GM12878 (cell line): ENCODE measurements around the gene CA9. TPM values are rescaled to one million over a fixed set of nuclear protein-coding genes. Genes with fewer than 3 reads are reported as not detected.

ENCODE experiments used
- ATAC-seq: fragments of 200-7000 bp; cut with Tn5 transposase; 3 replicates; pipeline ENCODE4 v1.9.1; 2020; ENCODE audit warnings: mild to moderate bottlenecking, moderate library complexity
- BruUV-seq: library from RNA; stranded (reverse); fragments of 400-500 nt; replicated peaks from 2 replicates; lab custom pipeline; 2021; lab: Mats Ljungman, UMichigan
- CTCF ChIA-PET: fragments of 300-600 bp; sonication (Branson Sonifier 250); formaldehyde crosslinking; extraction: SDS; loops from one replicate; lab custom pipeline; 2021; ENCODE audit warnings: inconsistent platforms; lab: Yijun Ruan, JAX
- POLR2A ChIA-PET: fragments of 350-600 bp; formaldehyde crosslinking; extraction: SDS; loops from one replicate; lab custom pipeline; 2021; ENCODE audit warnings: inconsistent platforms; lab: Charles Lee
- RAD21 ChIA-PET: fragments of 300-600 bp; sonication (Branson Sonifier 250); formaldehyde crosslinking; loops from one replicate; lab custom pipeline; 2023; ENCODE audit warnings: antibody characterized with exemption; ENCODE audit not compliant: unreplicated experiment; lab: Charles Lee
- SMC1A ChIA-PET: fragments of 300-600 bp; sonication (Branson Sonifier 250); formaldehyde crosslinking; loops from one replicate; lab custom pipeline; 2023; ENCODE audit not compliant: unreplicated experiment, uncharacterized antibody; lab: Charles Lee
- DNase-seq: peaks from one replicate; pipeline ENCODE4 v3.0.0-alpha.2; 2011; ENCODE audit warnings: low read depth, low spot score
- FAIRE-seq: peaks from 3 replicates; lab custom pipeline; 2011; peaks lifted over from hg19 to GRCh38; lab: Jason Lieb, UNC
- H2AFZ ChIP-seq: 2 replicates; pipeline ENCODE4 v1.6.0; 2011; ENCODE audit warnings: low read depth, low read length, control low read depth; ENCODE audit not compliant: control insufficient read depth
- H3K27ac ChIP-seq: 2 replicates; pipeline ENCODE4 v1.5.1; 2011; ENCODE audit warnings: control low read depth; ENCODE audit not compliant: control insufficient read depth, insufficient read depth
- H3K27me3 ChIP-seq, 2 experiments: replicated peaks in 1 of 2; 2 replicates each; pipeline versions ENCODE4 v1.6.0 to v1.6.1; 2011; ENCODE audit warnings: low read length in 1 of 2; ENCODE audit not compliant: control insufficient read depth in 2 of 2, insufficient read depth in 2 of 2
- H3K36me3 ChIP-seq, 2 experiments: 2 replicates each; pipeline ENCODE4 v1.5.1; 2011; ENCODE audit warnings: low read length in 1 of 2; ENCODE audit not compliant: control insufficient read depth in 2 of 2, insufficient read depth in 2 of 2
- H3K4me1 ChIP-seq: 2 replicates; pipeline ENCODE4 v1.6.1; 2011; ENCODE audit warnings: mild to moderate bottlenecking, low read length, moderate library complexity, mixed read lengths; ENCODE audit not compliant: control insufficient read depth, insufficient read depth
- H3K4me2 ChIP-seq: 2 replicates; pipeline ENCODE4 v1.6.0; 2011; ENCODE audit warnings: control low read depth; ENCODE audit not compliant: control insufficient read depth, insufficient read depth
- H3K4me3 ChIP-seq: fragments of 200-600 bp; sonication (generic); 2 replicates; pipeline ENCODE4 v1.5.1; 2016
- H3K79me2 ChIP-seq: 2 replicates; pipeline ENCODE4 v1.6.0; 2011; ENCODE audit warnings: low read length; ENCODE audit not compliant: control insufficient read depth, insufficient read depth
- H3K9ac ChIP-seq: 2 replicates; pipeline ENCODE4 v1.8.0; 2011; ENCODE audit warnings: low read length, control low read depth, mixed read lengths; ENCODE audit not compliant: control insufficient read depth, insufficient read depth
- H3K9me3 ChIP-seq: replicated peaks from 3 replicates; pipeline ENCODE4 v1.5.1; 2011; ENCODE audit warnings: mild to moderate bottlenecking, low read length; ENCODE audit not compliant: control insufficient read depth, insufficient read depth
- H4K20me1 ChIP-seq: 2 replicates; pipeline ENCODE4 v1.6.0; 2011; ENCODE audit not compliant: control insufficient read depth, insufficient read depth
- ASH2L ChIP-seq: fragments of 300-600, 200-600 bp; sonication (generic); IDR thresholded peaks from 2 replicates; pipeline ENCODE4 v1.6.1; 2017; ENCODE audit warnings: low read depth, mild to moderate bottlenecking, borderline replicate concordance
- ATF3 ChIP-seq: IDR thresholded peaks from 2 replicates; pipeline ENCODE4 v1.6.1; 2011; ENCODE audit warnings: low read depth, mild to moderate bottlenecking, low read length, moderate library complexity, borderline replicate concordance; ENCODE audit errors: extremely low read depth
- BMI1 ChIP-seq: fragments of 450-650 bp; IDR thresholded peaks from 2 replicates; pipeline ENCODE4 v1.6.1; 2016; ENCODE audit warnings: mild to moderate bottlenecking, moderate library complexity, borderline replicate concordance
- JUND ChIP-seq: IDR thresholded peaks from 2 replicates; pipeline ENCODE4 v1.6.1; 2012; ENCODE audit warnings: low read depth, mild to moderate bottlenecking, low read length, improper control_type of control experiment, moderate library complexity
- MEF2A ChIP-seq: IDR thresholded peaks from 2 replicates; pipeline ENCODE4 v1.6.1; 2011; ENCODE audit warnings: low read depth, mild to moderate bottlenecking, low read length, moderate library complexity; ENCODE audit not compliant: insufficient read depth
- NBN ChIP-seq: fragments of 450-650 bp; IDR thresholded peaks from 2 replicates; pipeline ENCODE4 v1.6.1; 2016
- SKIL ChIP-seq: fragments of 450-650 bp; IDR thresholded peaks from 2 replicates; pipeline ENCODE4 v1.6.1; 2017; ENCODE audit warnings: mild to moderate bottlenecking, low read depth, inconsistent platforms; ENCODE audit not compliant: poor library complexity, severe bottlenecking
- SPI1 ChIP-seq: IDR thresholded peaks from 2 replicates; pipeline ENCODE4 v1.6.1; 2011; ENCODE audit warnings: low read depth, mild to moderate bottlenecking, low read length, moderate library complexity, borderline replicate concordance; ENCODE audit not compliant: insufficient read depth
- STAT3 ChIP-seq: IDR thresholded peaks from 2 replicates; pipeline ENCODE4 v1.6.1; 2011; ENCODE audit warnings: low read depth, low read length, improper control_type of control experiment
- WGBS: methylation state at CpG from one replicate; pipeline ENCODE4 v1.1.6; 2016; ENCODE audit warnings: low lambda C conversion rate; ENCODE audit not compliant: insufficient replicate concordance, insufficient coverage; ENCODE audit errors: missing lambda C conversion rate; 5-methylcytosine and 5-hydroxymethylcytosine counted together
- in situ Hi-C: fragments of 300-500 bp; cut with MboI; formaldehyde crosslinking; loops from 9 replicates; pipeline ENCODE4 v1.14.3; 2018; ENCODE audit warnings: mixed read lengths
- intact Hi-C: fragments of 100-400 bp; cut with micrococcal nuclease; formaldehyde crosslinking; loops from one replicate; pipeline ENCODE4 v1.14.2; 2022; ENCODE audit not compliant: unreplicated experiment
- polyA plus RNA-seq, 11 experiments: library from polyadenylated mRNA; depleted of rRNA in 4 of 11; unstranded in 6 of 11; stranded (reverse) in 5 of 11; fragments of >200 nt; fragmentation: Nextera tagmentation in 4 of 11; fragmentation: Illumina TruSeq in 1 of 11; extraction: Ambion mirVana in 4 of 11; extraction: Trizol in 1 of 11; gene quantifications; 1 replicate in 1 of 11; 2 replicates in 10 of 11; pipeline versions ENCODE4 v1.2.1 to v1.2.3, GENCODE V29; 2011 to 2016; ENCODE audit warnings: inconsistent platforms in 2 of 11, missing spikeins in 2 of 11, low read depth in 1 of 11
- total RNA-seq, 4 experiments: library from RNA; depleted of rRNA in 3 of 4; stranded (reverse); fragments of >200 nt in 3 of 4; fragmentation: Illumina TruSeq in 1 of 4; extraction: Trizol in 1 of 4; gene quantifications; 2 replicates each; pipeline versions ENCODE4 v1.2.1 to v1.2.3, GENCODE V29; 2013 to 2021

Gene CA9
- total and polyA plus RNA-seq, 10 of the 15 experiments (the other 5 are each of a cell fraction or from before 2014, with no cell fraction given), result 0.53 to 6.6 (median 1.2) TPM

GRCh38 chr9:35681341-35682002, 7.7 kb downstream of the CA9 start:
- TF ChIP-seq ATF3 (no peak), MEF2A (no peak), BMI1 (no peak), SPI1 (no peak), NBN (no peak), JUND (no peak), SKIL (no peak), ASH2L (no peak), STAT3 (no peak)
- Histone ChIP-seq H3K36me3 (no peaks in the 10 kb centered on the region), H3K27me3 (no peaks in the 10 kb centered on the region; a peak in 2 of 4 replicates), H3K4me1 (peaks cover 8% of the 10 kb centered on the region), H3K79me2 (no peaks in the 10 kb centered on the region), H3K4me2 (no peak overlapping the region), H3K9me3 (no peaks in the 10 kb centered on the region), H3K4me3 (no peak overlapping the region), H2AFZ (no peak overlapping the region), H4K20me1 (no peaks in the 10 kb centered on the region), H3K27ac (no peak overlapping the region), H3K9ac (no peak overlapping the region)
- BruUV-seq, result no TSS peak
- 46% methylated on average over 3 of the region's 3 CpGs for WGBS
- FAIRE-seq (no peak), ATAC-seq (no peak), DNase-seq (no peak)
- POLR2A ChIA-PET, result interaction anchor here (1.4 to 1.8 kb wide), 3 partner anchors 14 to 46 kb away, joined by 3 to 5 read pairs (median 3); no protein-coding TSS in a partner anchor
- SMC1A ChIA-PET, result interaction anchor here (1.0 to 1.8 kb wide), 4 partner anchors 12 to 201 kb away, joined by 3 to 6 read pairs (median 4); no protein-coding TSS in a partner anchor
- in situ Hi-C loops, result no loop called here
- RAD21 ChIA-PET, result interaction anchor here (1.1 kb wide), 1 partner anchor 17 kb away, joined by 4 read pairs; the partner anchor contains the start of gene ARHGEF39
- CTCF ChIA-PET, result interaction anchor here (1.0 to 2.6 kb wide), 3 partner anchors 14 to 22 kb away, joined by 6 to 28 read pairs (median 7); no protein-coding TSS in a partner anchor
- intact Hi-C loops, result no loop called here
